HepG2 (cell line): Measurements from ENCODE around the gene LRIT2. TPM values are rescaled to one million over a fixed set of nuclear protein-coding genes. Genes with fewer than 3 reads are reported as not detected.

Experiments used
- ATAC-seq: fragments of 200-7000 bp; cut with Tn5 transposase; 3 replicates; pipeline ENCODE4 v1.9.1; 2020; ENCODE audit warnings: mild to moderate bottlenecking, moderate library complexity
- BruUV-seq: library from RNA; stranded (reverse); fragments of 400-500 nt; replicated peaks from 2 replicates; lab custom pipeline; 2021; lab: Mats Ljungman, UMichigan
- CTCF ChIA-PET: fragments of 300-600 bp; formaldehyde crosslinking; extraction: SDS; loops from one replicate; lab custom pipeline; 2021; ENCODE audit warnings: low total read pairs, inconsistent platforms, low intra/inter-chr PET ratio; lab: Yijun Ruan, JAX
- POLR2A ChIA-PET: fragments of 350-600 bp; sonication (Branson Sonifier 250); formaldehyde crosslinking; loops from one replicate; lab custom pipeline; 2020; ENCODE audit warnings: antibody characterized with exemption, inconsistent platforms; lab: Yijun Ruan, JAX
- DNase-seq: peaks from one replicate; pipeline ENCODE4 v3.0.0-alpha.2; 2015; ENCODE audit warnings: low spot score
- FAIRE-seq: peaks from 3 replicates; lab custom pipeline; 2011; peaks lifted over from hg19 to GRCh38; lab: Jason Lieb, UNC
- H2AFZ ChIP-seq: one replicate; pipeline ENCODE4 v1.6.1; 2011; ENCODE audit warnings: low read length, inconsistent platforms
- H3K27ac ChIP-seq: fragments of 300-600 bp; 3 replicates; pipeline ENCODE4 v1.8.0; 2011; ENCODE audit warnings: mixed run types, mild to moderate bottlenecking, mixed read lengths, low read length, inconsistent platforms; ENCODE audit not compliant: insufficient read depth; ENCODE audit errors: extremely low read length
- H3K27me3 ChIP-seq, 2 experiments: fragments of 200-600 bp in 1 of 2; 2 replicates in 1 of 2; 3 replicates in 1 of 2; pipeline versions ENCODE4 v1.6.0 to v1.8.0; 2011; ENCODE audit warnings: low read length in 2 of 2, mild to moderate bottlenecking in 2 of 2, moderate library complexity in 2 of 2, inconsistent platforms in 1 of 2; ENCODE audit not compliant: insufficient read depth in 2 of 2, control insufficient read depth in 1 of 2
- H3K36me3 ChIP-seq, 2 experiments: fragments of 200-600 bp in 1 of 2; replicated peaks in 1 of 2; 2 replicates in 1 of 2; 3 replicates in 1 of 2; pipeline versions ENCODE4 v1.5.1 to v1.8.0; 2011; ENCODE audit warnings: low read length in 2 of 2, inconsistent platforms in 1 of 2; ENCODE audit not compliant: insufficient read depth in 2 of 2, control insufficient read depth in 1 of 2
- H3K4me1 ChIP-seq: 2 replicates; pipeline ENCODE4 v1.5.1; 2012; ENCODE audit warnings: low read length, inconsistent platforms; ENCODE audit not compliant: insufficient read depth
- H3K4me2 ChIP-seq: 2 replicates; pipeline ENCODE4 v1.6.0; 2011; ENCODE audit warnings: low read depth, low read length, inconsistent platforms
- H3K4me3 ChIP-seq, 3 experiments: fragments of 200-600 bp in 1 of 3; sonication (generic), shearing (Covaris generic) in 1 of 3; replicated peaks in 1 of 3; 2 replicates each; pipeline ENCODE4 v1.5.1; 2011 to 2016; ENCODE audit warnings: low read length in 3 of 3, inconsistent platforms in 2 of 3, low read depth in 2 of 3, mild to moderate bottlenecking in 2 of 3, control low read depth in 1 of 3, mixed read lengths in 1 of 3; ENCODE audit not compliant: insufficient read depth in 1 of 3
- H3K79me2 ChIP-seq: one replicate; pipeline ENCODE4 v1.6.1; 2011; ENCODE audit warnings: low read length, inconsistent platforms; ENCODE audit not compliant: insufficient read depth
- H3K9ac ChIP-seq: 2 replicates; pipeline ENCODE4 v1.6.0; 2011; ENCODE audit warnings: mild to moderate bottlenecking, low read depth, low read length, inconsistent platforms; ENCODE audit not compliant: insufficient read depth
- H3K9me3 ChIP-seq: 2 replicates; pipeline ENCODE4 v1.5.1; 2012; ENCODE audit warnings: mild to moderate bottlenecking, low read length
- H4K20me1 ChIP-seq: 2 replicates; pipeline ENCODE4 v1.6.0; 2011; ENCODE audit warnings: inconsistent platforms, mild to moderate bottlenecking, low read length, moderate library complexity; ENCODE audit not compliant: insufficient read depth
- EP300 ChIP-seq, 3 experiments: sonication (generic) in 1 of 3; formaldehyde crosslinking in 1 of 3; IDR thresholded peaks; 2 replicates each; pipeline versions ENCODE4 v1.5.1 to v1.6.1; 2011 to 2020; ENCODE audit warnings: low read depth in 2 of 3, low read length in 2 of 3, borderline replicate concordance in 1 of 3, improper control_type of control experiment in 1 of 3, mild to moderate bottlenecking in 1 of 3, missing genetic modification reagents in 1 of 3, moderate library complexity in 1 of 3
- FOXA3 ChIP-seq: IDR thresholded peaks from 2 replicates; pipeline ENCODE4 v1.6.1; 2016; ENCODE audit warnings: missing genetic modification reagents, missing compliant biosample characterization
- GATAD2A ChIP-seq: IDR thresholded peaks from 2 replicates; pipeline ENCODE4 v1.6.1; 2016
- HMG20A ChIP-seq: IDR thresholded peaks from 2 replicates; pipeline ENCODE4 v1.6.1; 2016; ENCODE audit warnings: borderline replicate concordance
- HNF4G ChIP-seq, 2 experiments: sonication (generic) in 1 of 2; formaldehyde crosslinking in 1 of 2; IDR thresholded peaks; 2 replicates each; pipeline versions ENCODE4 v1.4.0 to v1.6.1; 2011 to 2020; ENCODE audit warnings: borderline replicate concordance in 2 of 2, low read depth in 2 of 2, mild to moderate bottlenecking in 2 of 2, low read length in 1 of 2, missing genetic modification reagents in 1 of 2, moderate library complexity in 1 of 2
- MTF1 ChIP-seq: sonication (generic); formaldehyde crosslinking; IDR thresholded peaks from 2 replicates; pipeline ENCODE4 v1.5.0; 2020; ENCODE audit warnings: missing genetic modification reagents
- RARA ChIP-seq: IDR thresholded peaks from 2 replicates; pipeline ENCODE4 v1.6.1; 2016; ENCODE audit warnings: missing genetic modification reagents, missing compliant biosample characterization
- SOX5 ChIP-seq: IDR thresholded peaks from 2 replicates; pipeline ENCODE4 v1.6.1; 2016; ENCODE audit warnings: borderline replicate concordance
- ZNF121 ChIP-seq: sonication (generic); formaldehyde crosslinking; IDR thresholded peaks from 2 replicates; pipeline ENCODE4 v1.5.0; 2020; ENCODE audit warnings: mild to moderate bottlenecking, missing genetic modification reagents
- ZNF263 ChIP-seq: sonication (generic); formaldehyde crosslinking; IDR thresholded peaks from 2 replicates; pipeline ENCODE4 v1.4.0; 2020; ENCODE audit warnings: missing genetic modification reagents
- WGBS: methylation state at CpG from one replicate; pipeline ENCODE4 v1.1.6; 2017; ENCODE audit warnings: low lambda C conversion rate; 5-methylcytosine and 5-hydroxymethylcytosine counted together
- in situ Hi-C: cut with HindIII; loops from 2 replicates; pipeline ENCODE4 v1.10.0; 2017; ENCODE audit warnings: low pct_unique_long_range_greater_than_20kb; ENCODE audit not compliant: extremely low pct_ligation_motif_present
- intact Hi-C: fragments of 100-400 bp; cut with micrococcal nuclease; formaldehyde crosslinking; loops from one replicate; pipeline ENCODE4 v1.10.0; 2022; ENCODE audit not compliant: unreplicated experiment
- polyA plus RNA-seq, 8 experiments: library from polyadenylated mRNA; depleted of rRNA in 3 of 8; stranded (reverse) in 7 of 8; unstranded in 1 of 8; fragments of >200 nt; fragmentation: Illumina TruSeq in 4 of 8; extraction: Trizol in 4 of 8; gene quantifications; 2 replicates each; pipeline versions ENCODE4 v1.2.1 to v1.2.3, GENCODE V29; 2011 to 2016; ENCODE audit warnings: low read depth in 4 of 8, missing spikeins in 1 of 8, mixed read lengths in 1 of 8; ENCODE audit not compliant: insufficient read depth in 1 of 8
- total RNA-seq, 5 experiments: library from RNA; depleted of rRNA; stranded (reverse); fragments of >200 nt; fragmentation: Illumina TruSeq; extraction: Trizol; gene quantifications; 2 replicates each; pipeline ENCODE4 v1.2.3, GENCODE V29; 2016; ENCODE audit warnings: low read depth in 1 of 5
- TF ChIP-seq, protein P1 (sequence below): sonication (generic); formaldehyde crosslinking; IDR thresholded peaks from 2 replicates; pipeline ENCODE4 v1.4.0; 2020; ENCODE audit warnings: missing genetic modification reagents, borderline replicate concordance
- TF ChIP-seq, protein P2 (sequence below): sonication (generic); formaldehyde crosslinking; IDR thresholded peaks from 2 replicates; pipeline ENCODE4 v1.4.0; 2020; ENCODE audit warnings: missing genetic modification reagents
- TF ChIP-seq, protein P3 (sequence below): sonication (generic); formaldehyde crosslinking; IDR thresholded peaks from 2 replicates; pipeline ENCODE4 v1.4.0; 2020; ENCODE audit warnings: missing genetic modification reagents

Gene LRIT2
- total and polyA plus RNA-seq, 2 of the 13 experiments (the other 11 are each of a cell fraction or from before 2014, with no cell fraction given): not detected

DNA sequence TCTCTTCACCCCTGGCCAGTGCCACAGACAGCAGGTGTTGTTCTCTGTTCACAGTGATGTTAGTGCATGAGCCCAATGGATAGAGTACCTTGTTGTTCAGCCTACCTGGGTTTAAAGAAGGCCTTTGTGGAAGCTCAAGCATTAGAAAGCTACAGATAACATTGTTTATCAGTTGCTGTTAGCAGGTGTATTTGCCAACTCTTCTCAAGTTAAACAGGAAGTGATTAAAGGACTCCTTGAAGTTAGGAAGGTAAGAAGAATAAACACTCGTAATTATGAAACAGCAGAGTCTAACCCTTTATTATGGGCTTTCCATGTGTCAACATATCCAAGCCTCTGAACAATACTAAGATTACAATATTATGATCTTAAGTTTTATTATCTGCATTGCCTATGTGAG is 45.4 kb upstream of the LRIT2 start:
- FAIRE-seq: no peak
- CTCF ChIA-PET: no interaction called here
- H3K9me3 ChIP-seq: no peaks in the 10 kb centered on the region
- peaks cover 14% of the 10 kb centered on the region; the same call in 1 of the 2 replicates for H3K4me1 ChIP-seq
- DNase-seq: no peak
- BruUV-seq: no TSS peak
- WGBS: 0% methylated on average over 1 of the region's 1 CpG
- H3K4me3 ChIP-seq: no peak overlapping the region
- POLR2A ChIA-PET: no interaction called here
- H3K9ac ChIP-seq: no peak overlapping the region
- H3K79me2 ChIP-seq: no peaks in the 10 kb centered on the region
- H3K27me3 ChIP-seq: peaks cover 0 to 15% of the 10 kb centered on the region in 2 experiments; a peak in 1 of 5 replicates
- intact Hi-C loops (loop anchor here (5.0 kb wide), 1 partner anchor 57 kb away; the partner anchor contains the start of gene CCSER2), in situ Hi-C loops (no loop called here)
- no peaks in the 10 kb centered on the region for H3K36me3 ChIP-seq
- no peak for ATAC-seq
- H4K20me1 ChIP-seq: no peaks in the 10 kb centered on the region; the same call in 1 of the 2 replicates
- H2AFZ ChIP-seq: no peak overlapping the region
- no peak overlapping the region for H3K4me2 ChIP-seq
- no peak overlapping the region for H3K27ac ChIP-seq
- TF ChIP-seq ZNF121 (CRISPR knock-in tag) (no peak), GATAD2A (CRISPR knock-in tag) (peak; percentile 33; the same call in 1 of the 2 replicates), HNF4G (IDR thresholded peaks at IDR 0.05; ENCODE audit: borderline replicate concordance, low read depth, low read length) (no peak), HNF4G (CRISPR knock-in tag; IDR thresholded peaks at IDR 0.05; ENCODE audit: borderline replicate concordance, low read depth) (no peak), EP300 (IDR thresholded peaks at IDR 0.05; ENCODE audit: low read depth in 2 of 2, low read length in 2 of 2) (peak in 1 of 2 experiments; percentile 42; a peak in 2 of 4 replicates), EP300 (CRISPR knock-in tag; IDR thresholded peaks at IDR 0.05; ENCODE audit: borderline replicate concordance) (no peak), HMG20A (CRISPR knock-in tag) (peak; percentile 49; the same call in 1 of the 2 replicates), FOXA3 (0 out of 2 replicates have a peak, but pooled peaks have one; percentile 14), MTF1 (CRISPR knock-in tag) (no peak), ZNF263 (CRISPR knock-in tag) (no peak), RARA (CRISPR knock-in tag) (peak; percentile 30; the same call in 1 of the 2 replicates), SOX5 (CRISPR knock-in tag) (0 out of 2 replicates have a peak, but pooled peaks have one; percentile 34)
- TF ChIP-seq, protein P1, sequence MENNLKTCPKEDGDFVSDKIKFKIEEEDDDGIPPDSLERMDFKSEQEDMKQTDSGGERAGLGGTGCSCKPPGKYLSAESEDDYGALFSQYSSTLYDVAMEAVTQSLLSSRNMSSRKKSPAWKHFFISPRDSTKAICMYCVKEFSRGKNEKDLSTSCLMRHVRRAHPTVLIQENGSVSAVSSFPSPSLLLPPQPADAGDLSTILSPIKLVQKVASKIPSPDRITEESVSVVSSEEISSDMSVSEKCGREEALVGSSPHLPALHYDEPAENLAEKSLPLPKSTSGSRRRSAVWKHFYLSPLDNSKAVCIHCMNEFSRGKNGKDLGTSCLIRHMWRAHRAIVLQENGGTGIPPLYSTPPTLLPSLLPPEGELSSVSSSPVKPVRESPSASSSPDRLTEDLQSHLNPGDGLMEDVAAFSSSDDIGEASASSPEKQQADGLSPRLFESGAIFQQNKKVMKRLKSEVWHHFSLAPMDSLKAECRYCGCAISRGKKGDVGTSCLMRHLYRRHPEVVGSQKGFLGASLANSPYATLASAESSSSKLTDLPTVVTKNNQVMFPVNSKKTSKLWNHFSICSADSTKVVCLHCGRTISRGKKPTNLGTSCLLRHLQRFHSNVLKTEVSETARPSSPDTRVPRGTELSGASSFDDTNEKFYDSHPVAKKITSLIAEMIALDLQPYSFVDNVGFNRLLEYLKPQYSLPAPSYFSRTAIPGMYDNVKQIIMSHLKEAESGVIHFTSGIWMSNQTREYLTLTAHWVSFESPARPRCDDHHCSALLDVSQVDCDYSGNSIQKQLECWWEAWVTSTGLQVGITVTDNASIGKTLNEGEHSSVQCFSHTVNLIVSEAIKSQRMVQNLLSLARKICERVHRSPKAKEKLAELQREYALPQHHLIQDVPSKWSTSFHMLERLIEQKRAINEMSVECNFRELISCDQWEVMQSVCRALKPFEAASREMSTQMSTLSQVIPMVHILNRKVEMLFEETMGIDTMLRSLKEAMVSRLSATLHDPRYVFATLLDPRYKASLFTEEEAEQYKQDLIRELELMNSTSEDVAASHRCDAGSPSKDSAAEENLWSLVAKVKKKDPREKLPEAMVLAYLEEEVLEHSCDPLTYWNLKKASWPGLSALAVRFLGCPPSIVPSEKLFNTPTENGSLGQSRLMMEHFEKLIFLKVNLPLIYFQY: no peak
- TF ChIP-seq, protein P2, sequence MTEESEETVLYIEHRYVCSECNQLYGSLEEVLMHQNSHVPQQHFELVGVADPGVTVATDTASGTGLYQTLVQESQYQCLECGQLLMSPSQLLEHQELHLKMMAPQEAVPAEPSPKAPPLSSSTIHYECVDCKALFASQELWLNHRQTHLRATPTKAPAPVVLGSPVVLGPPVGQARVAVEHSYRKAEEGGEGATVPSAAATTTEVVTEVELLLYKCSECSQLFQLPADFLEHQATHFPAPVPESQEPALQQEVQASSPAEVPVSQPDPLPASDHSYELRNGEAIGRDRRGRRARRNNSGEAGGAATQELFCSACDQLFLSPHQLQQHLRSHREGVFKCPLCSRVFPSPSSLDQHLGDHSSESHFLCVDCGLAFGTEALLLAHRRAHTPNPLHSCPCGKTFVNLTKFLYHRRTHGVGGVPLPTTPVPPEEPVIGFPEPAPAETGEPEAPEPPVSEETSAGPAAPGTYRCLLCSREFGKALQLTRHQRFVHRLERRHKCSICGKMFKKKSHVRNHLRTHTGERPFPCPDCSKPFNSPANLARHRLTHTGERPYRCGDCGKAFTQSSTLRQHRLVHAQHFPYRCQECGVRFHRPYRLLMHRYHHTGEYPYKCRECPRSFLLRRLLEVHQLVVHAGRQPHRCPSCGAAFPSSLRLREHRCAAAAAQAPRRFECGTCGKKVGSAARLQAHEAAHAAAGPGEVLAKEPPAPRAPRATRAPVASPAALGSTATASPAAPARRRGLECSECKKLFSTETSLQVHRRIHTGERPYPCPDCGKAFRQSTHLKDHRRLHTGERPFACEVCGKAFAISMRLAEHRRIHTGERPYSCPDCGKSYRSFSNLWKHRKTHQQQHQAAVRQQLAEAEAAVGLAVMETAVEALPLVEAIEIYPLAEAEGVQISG (CRISPR knock-in tag): no peak
- TF ChIP-seq, protein P3, sequence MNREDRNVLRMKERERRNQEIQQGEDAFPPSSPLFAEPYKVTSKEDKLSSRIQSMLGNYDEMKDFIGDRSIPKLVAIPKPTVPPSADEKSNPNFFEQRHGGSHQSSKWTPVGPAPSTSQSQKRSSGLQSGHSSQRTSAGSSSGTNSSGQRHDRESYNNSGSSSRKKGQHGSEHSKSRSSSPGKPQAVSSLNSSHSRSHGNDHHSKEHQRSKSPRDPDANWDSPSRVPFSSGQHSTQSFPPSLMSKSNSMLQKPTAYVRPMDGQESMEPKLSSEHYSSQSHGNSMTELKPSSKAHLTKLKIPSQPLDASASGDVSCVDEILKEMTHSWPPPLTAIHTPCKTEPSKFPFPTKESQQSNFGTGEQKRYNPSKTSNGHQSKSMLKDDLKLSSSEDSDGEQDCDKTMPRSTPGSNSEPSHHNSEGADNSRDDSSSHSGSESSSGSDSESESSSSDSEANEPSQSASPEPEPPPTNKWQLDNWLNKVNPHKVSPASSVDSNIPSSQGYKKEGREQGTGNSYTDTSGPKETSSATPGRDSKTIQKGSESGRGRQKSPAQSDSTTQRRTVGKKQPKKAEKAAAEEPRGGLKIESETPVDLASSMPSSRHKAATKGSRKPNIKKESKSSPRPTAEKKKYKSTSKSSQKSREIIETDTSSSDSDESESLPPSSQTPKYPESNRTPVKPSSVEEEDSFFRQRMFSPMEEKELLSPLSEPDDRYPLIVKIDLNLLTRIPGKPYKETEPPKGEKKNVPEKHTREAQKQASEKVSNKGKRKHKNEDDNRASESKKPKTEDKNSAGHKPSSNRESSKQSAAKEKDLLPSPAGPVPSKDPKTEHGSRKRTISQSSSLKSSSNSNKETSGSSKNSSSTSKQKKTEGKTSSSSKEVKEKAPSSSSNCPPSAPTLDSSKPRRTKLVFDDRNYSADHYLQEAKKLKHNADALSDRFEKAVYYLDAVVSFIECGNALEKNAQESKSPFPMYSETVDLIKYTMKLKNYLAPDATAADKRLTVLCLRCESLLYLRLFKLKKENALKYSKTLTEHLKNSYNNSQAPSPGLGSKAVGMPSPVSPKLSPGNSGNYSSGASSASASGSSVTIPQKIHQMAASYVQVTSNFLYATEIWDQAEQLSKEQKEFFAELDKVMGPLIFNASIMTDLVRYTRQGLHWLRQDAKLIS (CRISPR knock-in tag): no peak
